ENCODE data around the gene ABCC1.

ABCC1 gene

DNA sequence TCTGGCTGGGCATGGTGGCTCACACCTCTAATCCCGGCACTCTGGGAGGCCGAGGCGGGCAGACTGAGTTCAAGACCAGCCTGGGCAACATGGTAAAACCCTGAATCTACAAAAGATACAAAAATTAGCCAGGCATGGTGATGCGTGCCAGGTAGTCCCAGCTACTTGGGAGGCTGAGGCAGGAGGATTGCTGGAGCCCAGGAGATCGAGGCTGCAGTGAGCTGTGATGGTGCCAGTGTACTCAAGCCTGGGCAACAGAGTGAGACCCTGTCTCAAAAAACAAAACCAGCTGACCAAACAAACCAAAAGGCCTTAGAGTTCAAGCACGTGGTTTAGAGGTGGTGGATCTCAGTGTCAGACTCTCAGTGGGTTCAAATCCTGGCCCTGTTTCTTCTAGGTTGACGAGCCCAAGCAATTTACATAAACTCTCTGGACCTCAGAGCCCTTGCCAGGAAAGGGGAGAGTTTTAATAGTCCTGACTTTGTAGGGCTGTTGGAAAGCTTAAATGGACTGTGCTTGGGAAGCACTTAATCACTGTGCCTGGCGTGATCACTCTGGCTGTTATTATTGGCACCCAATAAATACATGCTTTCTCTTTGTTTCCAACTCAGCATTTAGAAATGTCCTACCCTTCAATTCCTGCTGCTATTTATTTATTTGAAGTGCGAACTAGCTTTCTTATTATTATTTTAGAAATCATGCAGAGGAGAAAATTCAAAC lies 44.7 kb downstream of the ABCC1 start:
- DNase-seq = no peak

- no peak for DNase-seq
Observed at GRCh38 chr16:15996432-15997109, 47.2 kb downstream of the ABCC1 start.

- DNase-seq = no peak
Observed at GRCh38 chr16:16000685-16001084, 51.3 kb downstream of the ABCC1 start.

DNA sequence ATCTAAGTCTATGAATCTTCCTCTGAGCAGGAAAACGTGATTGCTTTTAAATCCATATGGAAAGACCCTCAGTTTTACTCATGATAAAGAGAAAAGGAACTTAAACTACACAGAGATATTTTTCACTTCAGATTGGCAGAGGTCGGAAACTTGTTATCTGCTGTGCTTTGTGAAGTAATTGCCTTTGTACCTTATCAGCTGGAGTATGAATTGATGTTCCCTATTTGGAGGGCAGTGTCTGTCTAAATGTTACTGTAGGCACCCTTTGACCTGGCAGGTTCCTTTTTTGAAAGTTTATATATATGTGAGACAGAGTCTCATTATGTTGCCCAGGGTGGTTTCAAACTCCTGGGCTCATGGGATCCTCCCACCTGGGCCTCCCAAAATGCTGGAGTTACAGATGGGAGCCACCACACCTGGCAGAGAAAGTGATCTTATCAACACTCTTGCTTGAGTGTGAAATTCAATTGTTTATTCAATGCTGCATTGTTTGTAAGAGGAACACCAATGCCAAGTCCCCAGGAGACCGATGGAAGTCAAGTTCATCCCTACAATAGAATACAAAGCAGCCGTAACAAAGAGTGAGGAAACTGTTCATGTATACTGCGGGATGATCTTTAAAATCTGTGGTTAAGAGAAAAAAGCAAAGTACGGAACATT lies 52.3 kb downstream of the ABCC1 start:
- no peak for DNase-seq

- no peak for DNase-seq
Observed at GRCh38 chr16:16003719-16004313, 54.4 kb downstream of the ABCC1 start.

DNA sequence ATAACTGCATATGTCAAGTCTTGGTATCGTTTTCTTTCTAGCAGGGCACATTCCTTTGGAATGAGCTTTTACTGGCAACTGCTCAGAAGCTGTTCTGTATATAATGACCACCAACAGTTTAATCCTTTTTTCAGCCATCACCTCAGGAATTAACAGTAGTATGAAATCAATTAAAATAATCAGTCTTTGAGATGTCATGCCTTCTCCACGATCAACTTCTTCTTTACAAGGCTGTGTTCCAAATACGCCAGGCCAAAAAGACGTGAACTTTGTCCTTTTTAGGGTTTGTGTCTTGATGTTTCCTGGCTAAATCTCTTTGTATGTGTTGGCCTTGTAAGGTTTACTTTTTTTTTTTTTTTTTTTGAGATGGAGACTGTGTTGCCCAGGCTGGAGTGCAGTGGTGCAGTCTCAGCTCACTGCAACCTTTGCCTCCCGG lies 54.9 kb downstream of the ABCC1 start:
- DNase-seq = no peak

DNA sequence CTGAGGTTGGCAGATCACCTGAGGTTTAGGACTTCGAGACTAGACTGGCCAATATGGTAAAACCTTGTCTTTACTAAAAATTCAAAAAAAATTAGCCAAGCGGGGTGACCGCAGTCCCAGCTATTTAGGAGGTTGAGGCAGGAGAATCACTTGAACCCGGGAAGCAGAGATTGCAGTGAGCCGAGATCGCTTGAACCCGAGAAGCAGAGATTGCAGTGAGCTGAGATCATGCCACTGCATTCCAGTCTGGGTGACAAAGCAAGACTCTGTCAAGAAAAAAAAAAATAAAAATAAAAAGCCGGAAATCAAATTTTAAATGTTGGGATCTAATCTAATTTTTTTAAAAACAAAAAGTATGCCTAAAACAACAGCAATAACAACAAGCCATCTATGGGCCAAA lies 56.3 kb downstream of the ABCC1 start:
- no peak for DNase-seq

GRCh38 chr16:16006650-16007049 lies 57.2 kb downstream of the ABCC1 start:
- DNase-seq = no peak

DNA sequence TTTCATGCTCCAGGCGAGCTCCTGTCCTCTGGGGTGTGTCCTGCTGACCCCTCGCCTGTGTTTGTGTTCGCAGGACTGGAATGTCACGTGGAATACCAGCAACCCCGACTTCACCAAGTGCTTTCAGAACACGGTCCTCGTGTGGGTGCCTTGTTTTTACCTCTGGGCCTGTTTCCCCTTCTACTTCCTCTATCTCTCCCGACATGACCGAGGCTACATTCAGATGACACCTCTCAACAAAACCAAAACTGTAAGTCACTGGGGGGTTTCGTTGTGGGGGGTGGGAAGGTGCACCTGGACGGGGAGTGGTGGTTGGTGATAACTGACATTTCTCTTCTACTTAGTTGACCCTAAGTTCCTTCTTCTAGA lies 58.3 kb downstream of the ABCC1 start:
- DNase-seq = no peak

GRCh38 chr16:16008666-16009065 lies 59.2 kb downstream of the ABCC1 start:
- DNase-seq = no peak

GRCh38 chr16:16009401-16009800 lies 60.0 kb downstream of the ABCC1 start:
- DNase-seq = no peak

DNA sequence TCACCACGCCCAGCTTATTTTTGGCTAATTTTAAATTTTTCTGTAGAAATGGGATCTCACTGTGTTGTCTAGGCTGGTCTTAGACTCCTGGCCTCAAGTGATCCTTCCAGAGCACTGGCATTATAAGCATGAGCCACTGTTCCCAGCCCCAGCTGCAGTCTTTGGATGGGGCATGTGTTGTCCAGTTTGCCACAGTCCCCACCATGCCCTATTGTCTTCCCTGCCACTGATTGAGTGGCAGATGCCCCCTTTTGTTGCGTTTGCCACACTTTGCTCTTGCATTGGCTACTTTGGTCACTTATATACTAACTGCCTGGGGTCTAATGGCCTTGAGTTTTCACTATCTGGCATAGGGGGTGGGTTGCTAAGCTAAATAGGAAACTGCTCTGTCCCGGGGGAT lies 60.8 kb downstream of the ABCC1 start:
- DNase-seq = no peak

GRCh38 chr16:16012144-16012543 lies 62.7 kb downstream of the ABCC1 start:
- no peak for DNase-seq

DNA sequence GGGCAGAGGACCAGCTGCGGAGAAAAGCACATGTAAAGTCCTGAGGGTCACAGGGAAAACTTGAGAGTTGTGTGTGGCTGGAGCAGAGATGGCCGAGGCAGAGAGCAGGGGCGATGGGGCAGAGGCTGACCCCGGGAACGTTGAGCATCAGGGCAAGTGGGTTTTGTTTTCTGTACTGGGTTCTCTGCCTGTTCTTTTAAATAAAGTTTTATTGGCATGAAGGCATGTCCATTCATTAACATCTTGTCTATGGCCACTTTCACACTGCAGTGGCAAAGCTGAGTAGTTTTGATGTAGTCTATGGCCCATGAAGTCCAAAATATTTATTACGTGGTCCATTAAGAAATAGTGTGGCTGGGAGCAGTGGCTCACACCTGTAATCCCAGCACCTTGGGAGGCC lies 64.4 kb downstream of the ABCC1 start:
- no peak for DNase-seq

DNA sequence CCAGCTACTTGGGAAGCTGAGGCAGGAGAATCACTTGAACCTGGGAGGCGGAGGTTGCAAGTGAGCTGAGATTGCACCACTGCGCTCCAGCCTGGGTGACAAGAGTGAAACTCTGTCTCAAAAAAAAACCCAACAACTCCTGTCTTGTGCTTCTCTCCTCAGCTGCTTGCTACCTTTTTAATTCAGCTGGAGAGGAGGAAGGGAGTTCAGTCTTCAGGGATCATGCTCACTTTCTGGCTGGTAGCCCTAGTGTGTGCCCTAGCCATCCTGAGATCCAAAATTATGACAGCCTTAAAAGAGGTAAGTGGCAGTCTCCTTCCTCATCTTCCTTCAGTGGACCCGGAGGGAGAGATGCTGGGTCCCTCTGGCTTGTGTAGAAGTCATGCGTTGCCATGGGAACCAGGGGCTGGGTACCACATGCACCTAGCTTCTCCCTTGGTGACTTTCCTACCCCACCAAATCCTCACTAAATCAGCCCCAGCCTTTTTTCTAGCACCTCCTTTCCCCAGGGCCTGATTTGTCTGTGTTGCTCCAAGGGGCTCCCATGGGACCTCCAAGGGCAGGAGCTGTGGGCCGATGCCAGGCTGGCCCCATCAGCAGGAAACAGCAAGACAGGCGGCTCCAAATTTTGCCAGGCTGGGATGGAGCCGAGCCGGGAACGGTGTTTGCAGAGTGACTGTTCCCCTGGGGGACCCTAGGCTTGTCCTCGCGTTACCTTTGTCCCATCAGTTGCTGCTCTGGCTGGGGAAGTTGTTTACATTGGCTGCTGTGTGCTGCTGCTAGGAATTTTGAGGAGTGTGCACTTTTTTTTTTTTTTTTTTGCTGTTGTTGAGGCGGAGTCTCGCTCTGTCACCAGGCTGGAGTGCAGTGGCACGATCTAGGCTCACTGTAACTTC lies 65.2 kb downstream of the ABCC1 start:
- no peak for DNase-seq

GRCh38 chr16:16015849-16016248 lies 66.4 kb downstream of the ABCC1 start:
- no peak for DNase-seq

DNA sequence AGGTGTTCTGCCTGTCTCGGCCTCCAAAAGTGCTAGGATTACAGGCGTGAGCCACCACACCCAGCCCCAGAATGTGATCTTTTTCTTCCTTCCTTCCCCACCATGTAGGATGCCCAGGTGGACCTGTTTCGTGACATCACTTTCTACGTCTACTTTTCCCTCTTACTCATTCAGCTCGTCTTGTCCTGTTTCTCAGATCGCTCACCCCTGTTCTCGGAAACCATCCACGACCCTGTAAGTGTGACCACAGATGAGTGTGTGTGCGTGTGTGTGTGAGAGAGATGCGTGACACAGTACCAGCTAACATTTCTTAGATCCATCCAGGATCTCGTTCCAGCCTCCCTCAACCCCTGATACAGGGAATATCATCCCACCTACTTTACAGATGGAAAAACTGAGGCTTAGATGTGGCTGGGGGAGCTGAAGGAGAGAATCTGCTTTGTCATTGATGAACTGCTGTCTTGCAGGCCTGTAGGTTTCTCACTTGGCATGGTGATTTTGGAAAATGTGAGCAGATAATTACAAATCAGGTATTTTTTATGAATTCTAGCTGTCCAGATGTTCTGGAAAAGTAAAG lies 67.1 kb downstream of the ABCC1 start:
- DNase-seq = no peak

GRCh38 chr16:16017812-16018211 lies 68.4 kb downstream of the ABCC1 start:
- DNase-seq = no peak

GRCh38 chr16:16018705-16019104 lies 69.3 kb downstream of the ABCC1 start:
- DNase-seq = no peak

DNA sequence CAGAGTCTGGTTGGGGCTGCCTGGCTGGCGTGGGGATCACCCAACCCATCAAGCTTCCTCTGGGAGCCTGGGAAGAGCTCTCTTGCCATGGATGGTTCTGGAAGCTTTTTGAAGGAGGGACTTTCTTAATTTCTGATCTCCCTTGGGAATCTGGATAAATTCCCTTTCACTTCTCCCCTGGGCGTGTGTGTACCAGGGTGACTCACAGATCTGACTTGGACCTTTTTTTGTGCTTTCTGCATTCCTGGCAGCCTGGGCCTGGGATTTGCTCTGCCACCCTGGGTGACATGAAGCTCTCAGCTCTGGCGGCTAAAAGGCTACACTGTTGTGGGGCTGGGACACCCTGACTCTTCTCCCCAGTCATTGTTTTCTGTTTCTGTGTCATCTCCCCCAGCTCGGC lies 70.1 kb downstream of the ABCC1 start:
- DNase-seq = no peak

GRCh38 chr16:16020291-16020690 lies 70.9 kb downstream of the ABCC1 start:
- DNase-seq = no peak

GRCh38 chr16:16021020-16021419 lies 71.6 kb downstream of the ABCC1 start:
- DNase-seq = no peak

- no peak for DNase-seq
Observed at GRCh38 chr16:16021646-16021987, 72.2 kb downstream of the ABCC1 start.

All from stimulated activated CD4-positive, alpha-beta T cell treated with anti-CD3 and anti-CD28 coated beads, Interleukin-2, amount 100 ng/mL, for 48 hours (primary cell).